HG03342 (cell line): Measurements from ENCODE around the gene R3HDM4.
"Not testable (repeated sequence)": the region's sequence is repeated elsewhere in the genome, so short reads cannot be mapped to it uniquely, and the experiment has no call there.

Source experiments
- ATAC-seq: cut with Tn5 transposase; IDR thresholded peaks from one replicate; pipeline ENCODE4 v1.9.1; 2021; ENCODE audit warnings: mild to moderate bottlenecking, moderate library complexity; ENCODE audit not compliant: unreplicated experiment

The R3HDM4 gene

GRCh38 chr19:877992-878660, 34.9 kb downstream of the R3HDM4 start:
- not testable (repeated sequence) for ATAC-seq

- ATAC-seq = no peak
These were observed 36.2 kb downstream of the R3HDM4 start for GRCh38 chr19:876780-877314.

GRCh38 chr19:876089-876488, 36.9 kb downstream of the R3HDM4 start:
- ATAC-seq = no peak

- ATAC-seq = no peak
These were observed 37.6 kb downstream of the R3HDM4 start for GRCh38 chr19:875265-875879.

- no peak for ATAC-seq
These were observed 39.4 kb downstream of the R3HDM4 start for GRCh38 chr19:873561-874041.

GRCh38 chr19:873084-873483, 39.9 kb downstream of the R3HDM4 start:
- no peak for ATAC-seq

GRCh38 chr19:872266-872951, 40.6 kb downstream of the R3HDM4 start:
- ATAC-seq = no peak

- ATAC-seq = no peak
These were observed 41.4 kb downstream of the R3HDM4 start for GRCh38 chr19:871446-872265.

- no peak for ATAC-seq
These were observed 42.0 kb downstream of the R3HDM4 start for GRCh38 chr19:870963-871401.

- no peak for ATAC-seq
These were observed 42.7 kb downstream of the R3HDM4 start for GRCh38 chr19:870314-870713.

GRCh38 chr19:869245-870177, 43.5 kb downstream of the R3HDM4 start:
- no peak for ATAC-seq

- ATAC-seq = no peak
These were observed 44.4 kb downstream of the R3HDM4 start for GRCh38 chr19:868458-869244.

GRCh38 chr19:867855-868457, 45.1 kb downstream of the R3HDM4 start:
- ATAC-seq = no peak

GRCh38 chr19:867301-867793, 45.7 kb downstream of the R3HDM4 start:
- ATAC-seq = no peak

GRCh38 chr19:866769-867300, 46.2 kb downstream of the R3HDM4 start:
- ATAC-seq = no peak

GRCh38 chr19:863315-863620, 49.8 kb downstream of the R3HDM4 start:
- no peak for ATAC-seq

- ATAC-seq = no peak
These were observed 50.3 kb downstream of the R3HDM4 start for GRCh38 chr19:862581-863314.
